COLO829 (cell line): Measurements from ENCODE around the gene PLB1.
"Not testable (repeated sequence)": the region's sequence is repeated elsewhere in the genome, so short reads cannot be mapped to it uniquely, and the experiment has no call there.

Experiments
- DNase-seq: peaks from one replicate; pipeline ENCODE4 v3.0.0; 2012; ENCODE audit warnings: low spot score

Gene PLB1

DNA sequence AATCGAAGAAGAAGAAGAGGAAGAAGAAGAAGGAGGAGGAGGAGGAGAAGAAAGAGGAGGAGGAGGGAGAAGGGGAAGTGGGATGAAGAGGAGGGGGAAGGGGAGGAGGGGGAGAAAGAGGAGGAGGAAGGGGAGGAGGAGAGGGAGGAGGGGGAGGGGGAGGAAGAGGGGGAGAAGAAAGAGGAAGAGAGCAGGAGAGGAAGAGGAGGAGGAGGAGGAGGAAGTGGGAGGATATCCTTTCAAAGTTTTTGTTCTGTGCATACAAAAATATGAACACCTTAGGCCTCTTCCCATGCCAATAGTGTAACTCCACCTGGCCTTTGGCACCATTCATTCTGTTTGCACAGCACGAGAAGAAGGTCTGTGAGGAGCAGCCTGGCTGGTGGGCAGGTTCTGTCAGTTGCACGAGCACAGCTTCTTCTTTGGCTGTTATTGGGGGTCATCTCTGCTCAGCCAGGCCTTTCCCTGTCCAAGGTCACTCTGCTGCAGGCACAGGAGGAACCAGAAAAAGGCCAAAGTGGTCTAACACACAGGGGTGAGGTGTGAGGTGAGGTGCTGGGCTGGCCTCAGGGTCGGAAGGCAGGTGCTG is 25.8 kb upstream of the PLB1 start:
- no peak for DNase-seq

GRCh38 chr2:28470759-28471158 is 25.1 kb upstream of the PLB1 start:
- DNase-seq, result no peak

GRCh38 chr2:28471214-28471613 is 24.6 kb upstream of the PLB1 start:
- no peak for DNase-seq

GRCh38 chr2:28471701-28472236 is 24.1 kb upstream of the PLB1 start:
- no peak for DNase-seq

- DNase-seq, result not testable (repeated sequence)
These were observed 23.2 kb upstream of the PLB1 start for GRCh38 chr2:28472641-28473040.

DNA sequence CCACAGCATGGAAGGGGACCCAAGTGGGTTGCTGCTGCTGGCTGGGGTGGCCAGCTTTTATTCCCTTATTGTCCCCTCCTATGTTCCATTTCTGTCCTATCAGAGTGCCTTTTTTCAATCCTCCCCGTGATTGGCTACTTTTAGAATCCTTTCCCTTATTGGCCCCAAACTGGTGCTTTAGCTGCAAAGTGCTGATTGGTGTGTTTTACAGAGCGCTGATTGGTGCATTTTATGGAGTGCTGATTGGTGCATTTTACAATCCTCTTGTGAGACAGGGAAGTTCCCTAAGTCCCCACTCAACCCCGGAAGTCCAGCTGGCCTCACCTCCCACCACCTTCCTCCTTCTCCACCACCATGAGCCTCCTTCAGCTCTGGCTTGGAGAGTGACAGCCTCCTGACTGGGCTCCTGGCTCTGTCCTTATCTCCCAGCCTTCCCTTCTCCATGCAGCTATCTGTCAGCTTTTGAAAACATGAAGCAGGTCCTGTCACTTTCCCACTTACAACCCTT is 20.7 kb upstream of the PLB1 start:
- DNase-seq, result no peak

DNA sequence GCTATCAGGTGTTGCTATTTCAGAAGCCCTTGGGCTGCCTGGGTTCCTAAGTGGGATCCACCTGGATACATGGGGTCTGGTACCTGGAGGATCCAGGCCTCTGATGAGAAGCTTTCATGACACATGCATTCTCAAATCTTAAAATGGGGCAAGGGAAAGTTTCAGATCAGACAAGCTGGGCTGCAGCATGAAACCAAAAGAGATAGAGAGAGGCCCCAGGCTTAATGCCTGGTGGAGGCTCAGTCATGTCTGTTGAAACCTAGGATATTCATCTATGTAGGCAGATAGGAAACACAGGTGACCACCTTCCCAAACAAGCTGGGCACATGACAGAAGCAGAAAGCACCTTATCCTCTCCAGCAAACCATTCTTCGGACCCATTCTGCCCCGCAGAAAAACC is 18.8 kb upstream of the PLB1 start:
- DNase-seq, result no peak

DNA sequence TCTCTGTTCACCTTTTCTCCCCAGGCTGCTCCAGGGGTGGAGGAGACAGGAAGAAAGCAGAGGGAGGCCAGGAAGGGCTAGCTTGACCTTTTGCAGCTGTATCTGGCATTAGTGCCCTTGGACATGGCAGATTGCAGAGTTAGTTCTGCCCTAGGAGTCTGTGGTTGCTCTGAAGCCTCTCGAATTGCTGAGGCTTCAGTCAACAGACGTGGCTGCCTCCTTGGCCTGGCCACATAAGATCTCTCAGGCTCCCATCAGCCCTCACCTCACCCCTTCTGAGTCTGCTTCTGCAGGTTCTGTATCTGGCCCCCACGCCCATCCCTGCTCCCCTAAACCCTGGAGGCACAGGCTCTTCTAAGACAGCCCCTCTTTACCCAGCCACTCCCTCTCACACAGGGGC is 18.2 kb upstream of the PLB1 start:
- DNase-seq, result no peak

DNA sequence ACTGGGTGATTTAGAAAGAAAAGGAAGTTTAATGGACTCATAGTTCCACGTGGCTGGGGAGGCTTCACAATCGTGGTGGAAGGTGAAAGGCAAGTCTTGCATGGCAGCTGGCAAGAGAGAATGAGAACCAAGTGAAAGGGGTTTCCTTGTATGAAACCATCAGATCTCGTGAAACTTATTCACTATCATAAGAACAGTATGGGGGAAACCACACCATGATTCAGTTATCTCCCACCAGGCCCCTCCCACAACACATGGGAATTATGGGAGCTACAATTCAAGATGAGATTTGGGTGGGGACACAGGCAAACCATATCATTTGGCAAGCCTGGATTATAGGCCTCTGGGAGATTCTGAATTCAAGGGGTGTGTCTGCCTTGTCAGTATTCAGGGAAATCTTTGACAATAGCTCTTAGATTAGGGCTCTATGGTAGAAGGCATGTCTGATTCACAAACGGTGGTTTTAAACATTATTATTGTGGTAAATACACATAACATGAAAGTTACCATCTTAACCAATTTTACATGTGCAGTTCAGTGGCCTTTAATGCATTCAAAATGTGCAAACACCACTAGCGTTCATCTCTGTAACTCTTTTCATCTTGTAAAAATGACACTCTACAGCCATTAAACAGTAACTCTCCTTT is 15.3 kb upstream of the PLB1 start:
- no peak for DNase-seq

DNA sequence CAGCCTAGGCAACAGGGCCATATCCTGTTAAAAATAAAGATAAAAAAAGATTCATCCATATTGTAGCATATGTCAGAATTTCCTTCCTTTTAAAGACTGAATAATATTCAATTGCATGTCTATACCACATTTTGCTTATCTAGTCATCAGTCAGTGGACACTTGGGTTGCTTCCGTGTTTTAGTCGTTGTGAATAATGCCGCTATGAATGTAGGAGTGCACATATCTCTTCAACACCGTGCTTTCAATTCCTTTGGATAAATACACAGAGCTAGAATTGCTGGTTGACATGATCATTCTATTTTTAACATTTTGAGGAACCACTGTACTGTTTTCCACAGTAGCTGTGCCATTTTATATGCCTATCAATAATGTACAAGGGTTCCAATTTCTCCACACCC is 14.0 kb upstream of the PLB1 start:
- DNase-seq, result no peak

GRCh38 chr2:28484835-28485234 is 11.0 kb upstream of the PLB1 start:
- no peak for DNase-seq

DNA sequence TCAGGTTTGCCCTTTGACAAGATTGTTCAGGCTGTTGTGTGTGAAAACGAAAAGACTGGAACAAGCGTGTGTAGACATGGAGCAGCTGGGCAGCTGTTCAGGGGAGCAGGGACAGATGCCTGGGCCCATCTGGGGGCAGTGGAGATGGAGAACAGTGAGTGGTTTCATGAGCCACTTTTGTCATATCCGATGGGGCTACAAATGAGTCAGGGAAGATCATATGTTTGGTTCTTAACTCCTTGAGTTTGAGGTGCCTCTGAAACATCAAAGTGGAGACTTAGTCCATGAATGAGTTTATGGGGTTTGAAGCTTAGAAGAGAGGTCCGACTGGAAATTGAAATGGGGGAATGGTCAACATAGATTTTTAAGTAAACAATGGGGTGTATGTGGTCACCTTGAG is 9.3 kb upstream of the PLB1 start:
- DNase-seq, result no peak

GRCh38 chr2:28487258-28487657 is 8.6 kb upstream of the PLB1 start:
- DNase-seq, result no peak

DNA sequence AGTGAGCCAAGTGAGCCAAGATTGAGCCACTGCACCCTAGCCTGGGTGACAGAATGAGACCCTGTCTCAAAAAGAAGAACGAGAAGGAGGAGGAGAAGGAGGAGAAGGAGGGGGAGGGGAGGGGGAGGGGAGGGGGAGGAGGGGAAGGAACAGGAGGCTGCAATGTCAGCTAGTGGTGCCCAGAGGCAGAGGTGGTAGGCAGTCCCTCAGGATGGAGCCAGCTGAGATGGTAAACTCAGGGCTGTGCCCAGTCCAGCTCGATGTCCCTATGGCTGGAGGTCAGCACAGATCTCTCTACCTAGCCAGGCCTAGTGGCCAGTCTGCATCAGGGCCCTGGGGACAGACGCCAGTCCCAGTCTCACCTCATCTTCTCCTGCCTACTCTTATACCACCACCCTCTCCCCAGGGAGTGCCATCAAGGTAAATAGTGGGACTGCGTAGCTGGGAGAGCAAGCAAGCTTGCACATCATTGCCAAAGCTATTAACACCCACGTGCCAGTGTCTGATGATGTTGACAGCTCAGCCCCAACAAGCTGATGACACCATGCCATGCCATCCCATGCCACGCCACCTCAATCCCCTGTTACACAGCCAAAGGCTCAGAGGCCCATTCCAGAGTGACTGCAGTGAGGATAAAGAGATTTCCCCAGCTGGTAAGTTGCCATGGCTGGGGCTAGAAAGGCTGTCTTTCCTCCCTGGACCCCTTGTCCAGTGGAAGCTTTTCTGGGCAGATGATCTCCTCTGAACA is 7.6 kb upstream of the PLB1 start:
- DNase-seq, result no peak

GRCh38 chr2:28488858-28489575 is 6.8 kb upstream of the PLB1 start:
- DNase-seq, result no peak

DNA sequence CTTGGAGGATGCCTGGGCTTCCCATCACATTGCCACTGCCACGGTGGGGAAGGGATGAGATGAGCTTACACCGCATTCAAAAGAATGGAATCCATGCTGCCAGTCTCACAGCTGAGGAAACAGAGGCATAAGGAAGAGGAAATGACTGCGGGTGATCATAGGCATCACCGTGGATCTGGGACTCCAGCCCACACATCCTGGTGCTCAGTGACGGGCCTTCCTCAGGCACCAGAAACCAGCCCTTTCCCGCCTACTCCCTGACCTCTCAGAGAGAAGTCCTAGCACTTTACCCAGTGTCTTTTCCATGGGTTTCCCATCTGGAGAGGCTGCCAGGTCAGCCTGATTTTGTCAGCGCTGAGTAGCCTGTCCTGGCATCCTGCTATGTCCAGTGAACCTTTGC is 5.3 kb upstream of the PLB1 start:
- no peak for DNase-seq

DNA sequence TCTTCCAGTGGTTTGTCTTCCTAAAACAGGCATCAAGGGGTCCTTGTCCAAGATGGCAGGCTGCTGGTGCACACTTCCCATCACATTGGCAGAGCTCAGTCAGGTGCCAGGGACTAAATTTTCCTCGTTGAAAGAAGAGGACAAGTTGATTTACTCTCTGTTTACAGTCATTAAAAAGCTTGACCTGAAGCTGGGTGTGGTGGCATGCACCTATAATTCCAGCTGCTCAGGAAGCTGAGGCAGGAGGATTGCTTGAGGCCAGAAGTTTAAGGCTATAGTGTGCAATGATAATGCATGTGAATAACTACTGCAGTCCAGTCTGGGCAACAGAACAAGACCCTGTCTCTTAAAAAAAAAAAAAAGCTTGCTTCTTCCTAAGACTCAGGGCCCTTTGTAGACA is 3.6 kb upstream of the PLB1 start:
- no peak for DNase-seq

DNA sequence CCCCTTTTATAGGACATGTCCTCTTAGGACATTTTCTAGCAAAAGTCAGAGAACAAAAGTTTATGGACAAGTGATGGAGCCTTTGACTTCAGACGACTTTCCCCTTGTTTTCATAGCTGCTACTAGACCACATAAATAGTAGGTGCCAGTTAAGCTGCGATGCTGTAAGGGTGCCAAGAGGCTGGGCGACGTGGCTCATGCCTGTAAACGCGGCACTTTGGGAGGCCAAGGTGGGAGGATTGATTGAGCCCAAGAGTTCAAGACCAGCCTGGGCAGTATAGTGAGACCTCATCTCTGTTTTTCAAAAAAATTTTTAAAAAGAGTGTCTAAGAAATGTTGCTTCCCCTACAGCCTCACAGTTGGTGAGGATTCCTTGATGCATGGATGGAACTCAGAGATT is 2.2 kb upstream of the PLB1 start:
- DNase-seq, result no peak

DNA sequence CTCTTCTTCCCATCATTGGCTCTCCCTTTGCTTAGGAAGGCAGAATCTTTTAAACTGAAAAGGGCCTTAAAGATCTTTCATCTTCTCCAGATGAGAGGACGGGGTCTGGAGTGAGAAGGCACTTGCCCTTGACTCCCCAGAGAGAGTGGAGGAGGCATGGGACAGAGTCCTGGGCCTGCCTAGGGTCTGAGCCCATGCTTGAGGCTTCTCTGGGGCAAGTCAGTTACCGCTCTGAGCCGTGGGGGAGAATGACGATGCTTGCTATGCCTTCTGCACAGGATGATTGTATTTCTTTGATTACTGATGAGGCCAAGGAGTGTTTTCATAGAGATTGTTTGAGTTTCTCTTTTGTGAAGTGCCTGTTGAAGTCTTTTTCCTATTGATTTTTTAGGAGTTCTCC is 921 bp downstream of the PLB1 start:
- DNase-seq, result no peak

- no peak for DNase-seq
These were observed 1.3 kb downstream of the PLB1 start for GRCh38 chr2:28497206-28497605.

- no peak for DNase-seq
These were observed 3.4 kb downstream of the PLB1 start for GRCh38 chr2:28499282-28499681.

- DNase-seq, result no peak
These were observed 9.5 kb downstream of the PLB1 start for GRCh38 chr2:28505361-28505760.
